Adipose tissue (tissue), 3 donors: ENCODE data around the gene TMEM203. TPM values are rescaled to one million over a fixed set of nuclear protein-coding genes. Genes with fewer than 3 reads are reported as not detected.

Experiments
- H3K27ac ChIP-seq: one replicate; pipeline ENCODE4 v1.5.1; 2013; ENCODE audit warnings: low read depth, low read length
- WGBS, 3 donors: extraction: QIAGEN DNeasy Blood & Tissue Kit; methylation state at CpG; one replicate each; pipeline ENCODE4 v1.1.7; 2013; 5-methylcytosine and 5-hydroxymethylcytosine counted together
- polyA plus RNA-seq, 3 donors: library from polyadenylated mRNA; stranded (reverse); fragments of 200-250 nt; gene quantifications; one replicate each; pipeline ENCODE4 v1.2.3, GENCODE V29; 2013
- donor health status: healthy with polysubstance abuse.
- donor health status: Bipolar disorder and iron deficiency.
- donor health status: healthy.

TMEM203 gene
- polyA plus RNA-seq, 3 donors: 16.8 to 23.5 (median 22.8) TPM

- WGBS, 3 donors: 15 to 23% (median 17%) methylated on average over 23 of the region's 23 CpGs
- no peak overlapping the region for H3K27ac ChIP-seq
These were observed 4.1 kb downstream of the TMEM203 start for GRCh38 chr9:137201205-137201868.

- whole genome bisulfite sequencing, 3 donors: 0 to 1% (median 0%) methylated on average over 68 to 114 of the region's 118 CpGs
- H3K27ac ChIP-seq: no peak within 1 kb of the TSS
These were observed 4.9 kb downstream of the TMEM203 start, which contains the start of gene TPRN for GRCh38 chr9:137200311-137201204. TPRN (minus strand) TSS chr9:137200741; CDS start chr9:137200711, 30 bp downstream.

GRCh38 chr9:137199411-137200121, 5.9 kb downstream of the TMEM203 start:
- 8 to 17% (median 10%) methylated on average over 33 to 51 of the region's 51 CpGs for WGBS, 3 donors
- H3K27ac ChIP-seq: no peak overlapping the region

GRCh38 chr9:137198902-137199283, 6.6 kb downstream of the TMEM203 start:
- H3K27ac ChIP-seq: no peak overlapping the region
- 24 to 79% (median 65%) methylated on average over 11 of the region's 11 CpGs for WGBS, 3 donors

- no peak overlapping the region for H3K27ac ChIP-seq
- WGBS, 3 donors: 32 to 81% (median 75%) methylated on average over 18 to 19 of the region's 19 CpGs
These were observed 7.2 kb downstream of the TMEM203 start for GRCh38 chr9:137198051-137198901.

GRCh38 chr9:137195525-137196220, 9.8 kb downstream of the TMEM203 start:
- WGBS, 3 donors: 31 to 88% (median 85%) methylated on average over 19 to 21 of the region's 21 CpGs
- no peak overlapping the region for H3K27ac ChIP-seq

- whole genome bisulfite sequencing, 3 donors: 38 to 90% (median 74%) methylated on average over 10 of the region's 10 CpGs
These were observed 10.5 kb downstream of the TMEM203 start for GRCh38 chr9:137194909-137195308.

GRCh38 chr9:137194388-137194787, 11.1 kb downstream of the TMEM203 start:
- H3K27ac ChIP-seq: no peak overlapping the region

More at GRCh38 chr9:137194909-137195308, 10.5 kb downstream of the TMEM203 start:
- no peak overlapping the region for H3K27ac ChIP-seq

GRCh38 chr9:137193771-137194170, 11.7 kb downstream of the TMEM203 start:
- no peak overlapping the region for H3K27ac ChIP-seq
- WGBS, 3 donors: 75 to 88% (median 83%) methylated on average over 11 to 14 of the region's 14 CpGs

More at GRCh38 chr9:137194388-137194787, 11.1 kb downstream of the TMEM203 start:
- 33 to 76% (median 72%) methylated on average over 16 of the region's 16 CpGs for WGBS, 3 donors

GRCh38 chr9:137192859-137193258, 12.6 kb downstream of the TMEM203 start:
- H3K27ac ChIP-seq: no peak overlapping the region
- WGBS, 3 donors: 73 to 79% (median 74%) methylated on average over 2 of the region's 2 CpGs

- no peak overlapping the region for H3K27ac ChIP-seq
- 66 to 79% (median 76%) methylated on average over 10 of the region's 10 CpGs for WGBS, 3 donors
These were observed 13.0 kb downstream of the TMEM203 start for GRCh38 chr9:137192448-137192780.

GRCh38 chr9:137191691-137192447, 13.6 kb downstream of the TMEM203 start:
- no peak overlapping the region for H3K27ac ChIP-seq
- WGBS, 3 donors: 67 to 84% (median 81%) methylated on average over 21 to 22 of the region's 22 CpGs

GRCh38 chr9:137191245-137191644, 14.2 kb downstream of the TMEM203 start:
- 56 to 78% (median 72%) methylated on average over 3 of the region's 3 CpGs for WGBS, 3 donors

GRCh38 chr9:137190315-137190856, 15.1 kb downstream of the TMEM203 start:
- WGBS, 3 donors: 43 to 80% (median 65%) methylated on average over 9 of the region's 9 CpGs
- H3K27ac ChIP-seq: no peak overlapping the region

More at GRCh38 chr9:137191245-137191644, 14.2 kb downstream of the TMEM203 start:
- H3K27ac ChIP-seq: no peak overlapping the region

- 16 to 32% (median 29%) methylated on average over 21 to 23 of the region's 23 CpGs for WGBS, 3 donors
- no peak overlapping the region for H3K27ac ChIP-seq
These were observed 15.9 kb downstream of the TMEM203 start for GRCh38 chr9:137189297-137190295.
